Right lobe of liver (tissue), 6 donors: Measurements from ENCODE around the gene THBS4. TPM values are rescaled to one million over a fixed set of nuclear protein-coding genes. Genes with fewer than 3 reads are reported as not detected.

Experiments used
- ATAC-seq, 4 donors: fragments of 200-7000 bp; cut with Tn5 transposase; one replicate each; pipeline ENCODE4 v1.9.1; 2020; ENCODE audit warnings: mild to moderate bottlenecking in 4 of 4, moderate library complexity in 4 of 4
- DNase-seq, 3 donors: peaks; one replicate each; pipeline ENCODE4 v3.0.0-alpha.2; 2020
- H3K27ac ChIP-seq, 3 donors: fragments of 200-600 bp; one replicate each; pipeline ENCODE4 v1.8.0; 2022
- H3K27me3 ChIP-seq, 2 donors: fragments of 200-600 bp; one replicate each; pipeline ENCODE4 v1.8.0; 2022
- H3K36me3 ChIP-seq, 4 donors: fragments of 200-600 bp; sonication (generic) in 1 of 4; one replicate each; pipeline versions ENCODE4 v1.5.1 to v1.8.0; 2017 to 2022; ENCODE audit warnings: control low read depth in 1 of 4
- H3K4me1 ChIP-seq, 4 donors: fragments of 200-600 bp; sonication (generic) in 1 of 4; one replicate each; pipeline versions ENCODE4 v1.5.1 to v1.8.0; 2017 to 2022; ENCODE audit warnings: control low read depth in 1 of 4
- H3K4me3 ChIP-seq, 3 donors: fragments of 200-600 bp; one replicate each; pipeline ENCODE4 v1.8.0; 2022
- H3K9me3 ChIP-seq, 4 donors: fragments of 200-600 bp; sonication (generic) in 1 of 4; one replicate each; pipeline versions ENCODE4 v1.5.1 to v1.8.0; 2017 to 2022; ENCODE audit warnings: control low read depth in 1 of 4
- CTCF ChIP-seq, 4 donors: fragments of 200-600 bp in 3 of 4; fragments of 450-650 bp in 1 of 4; IDR thresholded peaks; one replicate each; pipeline versions ENCODE4 v1.5.1 to v1.8.0; 2016 to 2022; ENCODE audit warnings: antibody characterized with exemption in 4 of 4, mild to moderate bottlenecking in 2 of 4
- POLR2A ChIP-seq: fragments of 450-650 bp; IDR thresholded peaks from one replicate; pipeline ENCODE4 v1.6.1; 2017; ENCODE audit warnings: antibody characterized with exemption, mild to moderate bottlenecking
- WGBS: methylation state at CpG from one replicate; pipeline ENCODE4 v1.1.6; 2018; ENCODE audit warnings: low coverage, low lambda C conversion rate; ENCODE audit not compliant: insufficient coverage; ENCODE audit errors: missing lambda C conversion rate; 5-methylcytosine and 5-hydroxymethylcytosine counted together
- intact Hi-C, 2 donors: fragments of 100-400 bp; cut with DNase I; formaldehyde crosslinking; loops; one replicate each; pipeline versions ENCODE4 v1.11.2 to v1.14.1; 2022
- total RNA-seq, 6 experiments: library from RNA; depleted of rRNA in 2 of 6; stranded (reverse); fragments of >200 nt in 2 of 6; fragmentation: NEBNext Ultra II Directional in 3 of 6; extraction: Animal tissue kit (Norgen Biotek cat#: 25700) in 3 of 6; gene quantifications; one replicate each; pipeline versions ENCODE4 v1.1.0 to v1.2.4, GENCODE V29; 2016 to 2023
- donor health status: DM: no; HTN: yes; CAD: no.
- donor health status: DM: no; HTN: no; CAD: no.
- donor health status: DM: no; HTN: no; CAD: no.
- donor health status: DM: no; HTN: yes; CAD: no.
- donor health status: DM: no; HTN: yes; CAD: no.

Gene THBS4
- total RNA-seq, 6 experiments from 2014 or later, result 0.24 to 0.37 TPM; not detected in 4

- Histone ChIP-seq H3K36me3 (no peaks in the 10 kb centered on the region), H3K4me3 (no peak overlapping the region), H3K9me3 (no peaks in the 10 kb centered on the region), H3K4me1 (no peaks in the 10 kb centered on the region), H3K27me3 (no peaks in the 10 kb centered on the region), H3K27ac (no peak overlapping the region)
- TF ChIP-seq CTCF (IDR thresholded peaks at IDR 0.05) (no peak), POLR2A (no peak)
- DNase-seq, result no peak
- intact Hi-C loops, result no loop called here
- no peak for ATAC-seq
Observed at GRCh38 chr5:80101993-80102392, 66.8 kb downstream of the THBS4 start.

DNA sequence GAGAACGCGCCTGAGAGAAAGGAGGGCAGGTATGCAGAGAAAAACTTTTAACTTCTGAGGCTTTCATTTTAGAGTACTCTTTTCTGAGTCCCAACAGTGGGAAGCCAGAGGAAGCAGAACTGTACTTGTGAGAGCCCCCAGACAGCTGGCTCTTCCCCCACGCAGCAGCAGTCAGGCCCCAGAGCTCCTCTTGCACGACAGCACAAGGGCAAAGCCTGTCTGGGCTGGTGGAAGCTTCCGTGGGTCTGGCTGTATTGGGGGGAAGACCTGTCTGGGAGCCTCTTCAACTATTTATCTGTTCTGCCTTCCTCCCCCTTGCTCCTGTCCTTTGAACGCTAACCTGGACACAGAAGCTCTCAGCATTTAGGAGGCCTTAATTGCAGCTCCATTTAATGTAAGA lies 68.2 kb downstream of the THBS4 start:
- ATAC-seq (no peak), DNase-seq (no peak)
- no peaks in the 10 kb centered on the region for H3K4me1 ChIP-seq
- intact Hi-C loops, result no loop called here
- H3K27me3 ChIP-seq, result no peaks in the 10 kb centered on the region
- no peak overlapping the region for H3K27ac ChIP-seq
- H3K36me3 ChIP-seq, result no peaks in the 10 kb centered on the region
- TF ChIP-seq POLR2A (no peak), CTCF (IDR thresholded peaks at IDR 0.05) (no peak)
- H3K9me3 ChIP-seq, result no peaks in the 10 kb centered on the region
- WGBS, result 87% methylated on average over 3 of the region's 6 CpGs
- H3K4me3 ChIP-seq, result no peak overlapping the region

GRCh38 chr5:80105698-80106439 lies 70.7 kb downstream of the THBS4 start:
- no peak overlapping the region for H3K4me3 ChIP-seq
- no peak overlapping the region for H3K27ac ChIP-seq
- TF ChIP-seq POLR2A, result no peak
- no peak for TF ChIP-seq CTCF (IDR thresholded peaks at IDR 0.05)
- H3K27me3 ChIP-seq, result no peaks in the 10 kb centered on the region
- intact Hi-C loops, result no loop called here
- H3K36me3 ChIP-seq, result no peaks in the 10 kb centered on the region
- H3K4me1 ChIP-seq, result no peaks in the 10 kb centered on the region
- H3K9me3 ChIP-seq, result no peaks in the 10 kb centered on the region
- 77% methylated on average over 4 of the region's 7 CpGs for WGBS
- ATAC-seq (peak; percentile 9 to 79 (median 42)), DNase-seq (no peak)

DNA sequence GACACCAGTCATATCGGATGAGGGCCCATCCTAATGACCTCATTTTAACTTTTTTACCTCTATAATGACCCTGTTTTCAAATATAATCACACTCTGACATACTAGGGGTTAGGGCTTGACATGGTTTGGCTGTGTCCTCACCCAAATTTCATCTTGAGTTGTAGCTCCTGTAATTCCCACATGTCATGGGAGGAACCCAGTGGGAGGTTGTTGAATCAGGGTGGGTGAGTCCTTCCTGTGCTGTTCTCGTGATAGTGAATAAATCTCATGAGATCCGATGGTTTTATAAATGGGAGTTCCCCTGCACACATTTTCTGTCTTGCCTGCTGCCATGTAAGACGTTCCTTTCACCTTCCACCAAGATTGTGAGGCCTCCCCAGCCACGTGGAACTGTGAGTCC lies 71.8 kb downstream of the THBS4 start:
- no peak for ATAC-seq
- TF ChIP-seq POLR2A, result no peak
- TF ChIP-seq CTCF (IDR thresholded peaks at IDR 0.05), result no peak
- intact Hi-C loops, result no loop called here
- H3K4me3 ChIP-seq, result no peak overlapping the region
- H3K36me3 ChIP-seq, result no peaks in the 10 kb centered on the region
- no peaks in the 10 kb centered on the region for H3K27me3 ChIP-seq
- DNase-seq, result no peak
- no peaks in the 10 kb centered on the region for H3K9me3 ChIP-seq
- WGBS, result 85% methylated on average over 5 of the region's 5 CpGs
- no peaks in the 10 kb centered on the region for H3K4me1 ChIP-seq
- no peak overlapping the region for H3K27ac ChIP-seq
